ENCODE measurements around the gene CDH4. TPM values are rescaled to one million over a fixed set of nuclear protein-coding genes. Genes with fewer than 3 reads are reported as not detected.

The CDH4 gene
- total and polyA plus RNA-seq, 2 of the 8 experiments (the other 6 are each of a cell fraction or from before 2014, with no cell fraction given) = 4.3 to 7.9 TPM

DNA sequence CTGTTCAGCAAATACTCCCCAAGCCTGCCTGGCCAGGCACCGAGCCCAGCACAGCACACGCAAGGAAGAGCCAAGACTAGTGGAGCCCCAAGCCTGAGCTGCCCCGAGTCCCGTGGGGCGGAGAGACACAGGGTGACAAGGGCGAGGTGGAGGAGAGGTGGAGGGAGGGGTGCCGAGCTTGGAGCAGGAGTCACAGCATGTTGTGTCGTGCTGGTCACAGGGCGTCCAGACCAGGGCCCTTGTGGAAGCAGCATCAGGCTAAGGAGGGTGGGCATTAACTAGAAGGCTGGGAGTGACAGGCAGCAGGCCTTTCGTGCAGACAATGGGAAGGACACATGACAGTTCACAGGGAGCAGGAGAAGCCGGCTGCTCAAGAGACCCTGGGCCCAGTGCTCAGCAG is 422.1 kb downstream of the CDH4 start:
- H3K79me2 ChIP-seq (ENCODE audit: control insufficient read depth in 1 of 2, insufficient read depth in 2 of 2, low read length in 2 of 2) = no peaks in the 10 kb centered on the region
- H3K27ac ChIP-seq (ENCODE audit: low read depth, low read length) = no peak overlapping the region
- H3K9ac ChIP-seq (replicated peaks in 1 of 4; ENCODE audit: extremely low read depth in 1 of 4, low read depth in 3 of 4, low read length in 3 of 4) = no peak overlapping the region
- no peak overlapping the region for H4K5ac ChIP-seq (ENCODE audit: insufficient read length, low read depth, low read length)
- 93% methylated on average over 11 of the region's 11 CpGs; no CpG with 5 or more reads in 1 of the 2 experiments for WGBS, 2 experiments (ENCODE audit: extremely low coverage in 1 of 2, insufficient coverage in 1 of 2, insufficient read length in 1 of 2, insufficient replicate concordance in 2 of 2, low coverage in 1 of 2, low lambda C conversion rate in 2 of 2, missing lambda C conversion rate in 1 of 2)
- no peak overlapping the region for H3K18ac ChIP-seq (ENCODE audit: extremely low read depth, low read length)
- H3K9me3 ChIP-seq (ENCODE audit: insufficient read depth in 2 of 2, low read depth in 1 of 2, low read length in 1 of 2) = no peaks in the 10 kb centered on the region
- no peak overlapping the region for H3K4ac ChIP-seq (replicated peaks; ENCODE audit: insufficient read length, low read depth, low read length)
- no peak overlapping the region for H2BK15ac ChIP-seq (ENCODE audit: low read length)
- no peak overlapping the region for H2BK5ac ChIP-seq (ENCODE audit: low read depth, low read length)
- H3K36me3 ChIP-seq (ENCODE audit: control insufficient read depth in 2 of 4, insufficient read depth in 4 of 4, low read length in 3 of 4) = no peaks in the 10 kb centered on the region
- H2BK12ac ChIP-seq (ENCODE audit: low read depth, low read length) = no peak overlapping the region
- peaks cover 9% of the 10 kb centered on the region; the same call in 1 of the 2 replicates for H3K23me2 ChIP-seq (ENCODE audit: low read depth, low read length)
- H3K4me3 ChIP-seq (ENCODE audit: extremely low read depth in 1 of 4, insufficient read depth in 2 of 4, low read depth in 3 of 4, low read length in 4 of 4) = no peak overlapping the region
- no peak overlapping the region for H3K56ac ChIP-seq (replicated peaks; ENCODE audit: insufficient read length, low read depth, low read length)
- H3K4me2 ChIP-seq (ENCODE audit: insufficient read depth in 1 of 2, low read depth in 2 of 2, low read length in 2 of 2) = no peak overlapping the region
- no peaks in the 10 kb centered on the region for H3K79me1 ChIP-seq (ENCODE audit: low read depth, low read length)
- no peak overlapping the region for H2BK20ac ChIP-seq (ENCODE audit: low read length)
- no peak overlapping the region for H2BK120ac ChIP-seq (replicated peaks; ENCODE audit: low read depth, low read length)
- no peak for FAIRE-seq
- DNase-seq (ENCODE audit: low read depth in 1 of 2, low spot score in 2 of 2) = no peak
- H3K27me3 ChIP-seq (replicated peaks in 1 of 4; ENCODE audit: control insufficient read depth in 3 of 4, extremely low read depth in 1 of 4, insufficient read depth in 3 of 4, low read length in 3 of 4) = peaks cover 0 to 8% (median 4%) of the 10 kb centered on the region in 4 experiments; a peak in 4 of 7 replicates
- no peak overlapping the region for H3K14ac ChIP-seq (ENCODE audit: insufficient read length)
- POLR2A ChIA-PET (ENCODE audit: partially characterized antibody) = no interaction called here
- no peak overlapping the region for H4K91ac ChIP-seq (replicated peaks; ENCODE audit: insufficient read length, low read length)
- TF ChIP-seq BACH1 (IDR thresholded peaks at IDR 0.05; ENCODE audit: low read length) (no peak), CHD1 (IDR thresholded peaks at IDR 0.05; ENCODE audit: low read depth, low read length) (no peak), KDM1A (IDR thresholded peaks at IDR 0.05; ENCODE audit: borderline replicate concordance, low read length) (no peak), GABPA (IDR thresholded peaks at IDR 0.05; ENCODE audit: borderline replicate concordance, insufficient read depth, low read length) (no peak), SIRT6 (IDR thresholded peaks at IDR 0.05; ENCODE audit: low read length) (no peak), TBP (IDR thresholded peaks at IDR 0.05; ENCODE audit: low read depth, low read length) (no peak), TAF1 (IDR thresholded peaks at IDR 0.05; ENCODE audit: low read depth, low read length) (no peak), CHD2 (IDR thresholded peaks at IDR 0.05; ENCODE audit: low read length) (no peak), FOSL1 (IDR thresholded peaks at IDR 0.05; ENCODE audit: insufficient read depth, low read depth, low read length) (no peak), CTBP2 (IDR thresholded peaks at IDR 0.05; ENCODE audit: borderline replicate concordance, insufficient read depth, insufficient read length, low read length) (no peak)
- peaks cover 0 to 11% (median 6%) of the 10 kb centered on the region in 4 experiments; a peak in 5 of 7 replicates for H3K4me1 ChIP-seq (replicated peaks in 1 of 4; ENCODE audit: control insufficient read depth in 3 of 4, insufficient read depth in 4 of 4, low read length in 3 of 4)
- H2AFZ ChIP-seq (ENCODE audit: low read length) = no peak overlapping the region
- H2AK5ac ChIP-seq (ENCODE audit: low read depth, low read length) = no peak overlapping the region
- CTCF ChIA-PET (ENCODE audit: partially characterized antibody) = interaction anchor here (0.7 to 2.2 kb wide), 2 partner anchors 12 to 186 kb away, joined by 4 to 5 read pairs; no protein-coding TSS in a partner anchor
- no peak overlapping the region for H3K23ac ChIP-seq (ENCODE audit: insufficient read length)
- peaks cover 0 to 6% of the 10 kb centered on the region in 2 experiments for H4K20me1 ChIP-seq (replicated peaks in 1 of 2; ENCODE audit: control insufficient read depth in 1 of 2, insufficient read depth in 2 of 2, low read length in 2 of 2)
- H4K8ac ChIP-seq (ENCODE audit: extremely low read depth, insufficient read depth, low read length) = no peak overlapping the region

All from H1 (cell line).